ENCODE data around the gene PIK3AP1. TPM values are rescaled to one million over a fixed set of nuclear protein-coding genes. Genes with fewer than 3 reads are reported as not detected.

PIK3AP1 gene
- total RNA-seq, 1 donor from 2014 or later: 6.7 TPM

DNA sequence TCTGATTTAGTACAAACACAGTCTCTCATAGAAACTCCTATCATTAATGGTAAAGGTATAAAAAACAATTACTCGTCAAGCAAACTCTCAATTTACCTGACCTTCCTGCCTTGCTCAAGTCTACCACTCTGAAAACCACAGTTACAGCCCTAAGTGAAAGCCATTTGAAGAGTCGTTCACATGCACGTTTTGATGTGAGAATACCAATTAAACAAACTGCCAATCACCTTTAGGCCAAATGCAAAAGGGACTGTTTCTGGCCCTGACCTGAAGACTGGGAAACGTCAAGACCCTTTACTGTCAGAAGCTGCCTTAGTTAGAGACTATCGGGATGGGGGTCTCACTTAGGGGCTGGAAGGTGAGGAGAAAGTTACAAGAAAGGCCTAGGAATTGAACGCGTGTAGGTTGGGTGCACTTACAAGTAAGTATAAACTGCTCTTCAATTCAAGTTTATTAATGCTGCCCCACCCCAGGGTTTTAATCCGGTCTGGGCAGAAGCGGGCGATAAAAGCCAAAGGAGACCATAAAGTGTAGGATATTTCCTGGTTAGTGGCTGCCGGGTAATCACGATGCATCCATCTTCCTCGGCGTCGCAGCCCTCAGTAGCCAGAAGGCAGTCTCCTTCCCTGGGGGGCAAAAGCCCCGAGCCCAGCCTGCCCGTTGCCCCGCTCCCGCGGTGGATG lies 134.4 kb downstream of the PIK3AP1 start:
- peaks cover 50% of the 10 kb centered on the region for H4K20me1 ChIP-seq (ENCODE audit: insufficient read depth, low read length)
- peak overlapping the region; percentile 94 for H3K9ac ChIP-seq (ENCODE audit: low read length)
- H3K27ac ChIP-seq (ENCODE audit: low read depth, low read length): peak overlapping the region; percentile 94
- peak overlapping the region; percentile 94 for H3K4me3 ChIP-seq (ENCODE audit: insufficient read depth, low read depth, low read length)
- no peaks in the 10 kb centered on the region for H3K36me3 ChIP-seq (ENCODE audit: insufficient read depth, low read length)
- Mint-ChIP-seq H3K4me1 (ENCODE audit: low read depth, unreplicated experiment) (peaks cover 16% of the 10 kb centered on the region), H3K27me3 (ENCODE audit: low read depth, unreplicated experiment) (no peaks in the 10 kb centered on the region), H3K9me3 (ENCODE audit: unreplicated experiment) (no peaks in the 10 kb centered on the region), H3K4me3 (ENCODE audit: unreplicated experiment) (peak overlapping the region; percentile 92), H3K36me3 (ENCODE audit: low read depth, unreplicated experiment) (no peaks in the 10 kb centered on the region), H3K27ac (ENCODE audit: unreplicated experiment) (peak overlapping the region; percentile 87)
- H3K4me1 ChIP-seq (ENCODE audit: insufficient read depth, low read length): peaks cover 21% of the 10 kb centered on the region
- TF ChIP-seq, protein P1, sequence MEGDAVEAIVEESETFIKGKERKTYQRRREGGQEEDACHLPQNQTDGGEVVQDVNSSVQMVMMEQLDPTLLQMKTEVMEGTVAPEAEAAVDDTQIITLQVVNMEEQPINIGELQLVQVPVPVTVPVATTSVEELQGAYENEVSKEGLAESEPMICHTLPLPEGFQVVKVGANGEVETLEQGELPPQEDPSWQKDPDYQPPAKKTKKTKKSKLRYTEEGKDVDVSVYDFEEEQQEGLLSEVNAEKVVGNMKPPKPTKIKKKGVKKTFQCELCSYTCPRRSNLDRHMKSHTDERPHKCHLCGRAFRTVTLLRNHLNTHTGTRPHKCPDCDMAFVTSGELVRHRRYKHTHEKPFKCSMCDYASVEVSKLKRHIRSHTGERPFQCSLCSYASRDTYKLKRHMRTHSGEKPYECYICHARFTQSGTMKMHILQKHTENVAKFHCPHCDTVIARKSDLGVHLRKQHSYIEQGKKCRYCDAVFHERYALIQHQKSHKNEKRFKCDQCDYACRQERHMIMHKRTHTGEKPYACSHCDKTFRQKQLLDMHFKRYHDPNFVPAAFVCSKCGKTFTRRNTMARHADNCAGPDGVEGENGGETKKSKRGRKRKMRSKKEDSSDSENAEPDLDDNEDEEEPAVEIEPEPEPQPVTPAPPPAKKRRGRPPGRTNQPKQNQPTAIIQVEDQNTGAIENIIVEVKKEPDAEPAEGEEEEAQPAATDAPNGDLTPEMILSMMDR (IDR thresholded peaks at IDR 0.05; ENCODE audit: insufficient read depth, low read depth, low read length): no peak
- TF ChIP-seq EZH2 (IDR thresholded peaks at IDR 0.05; ENCODE audit: insufficient read depth, low read length): no peak
- no peaks in the 10 kb centered on the region for H3K9me3 ChIP-seq (ENCODE audit: insufficient read depth, low read depth, low read length)
- DNase-seq (ENCODE audit: low read depth) (peak; percentile 12), FAIRE-seq (peak; percentile 47)
- peak overlapping the region; percentile 51 for H2AFZ ChIP-seq (ENCODE audit: low read depth, low read length)
- peak overlapping the region; percentile 98 for H3K4me2 ChIP-seq (ENCODE audit: low read length)
- peaks cover 59% of the 10 kb centered on the region for H3K79me2 ChIP-seq (ENCODE audit: insufficient read depth, low read length)
- H3K27me3 ChIP-seq (ENCODE audit: insufficient read depth, low read length): no peaks in the 10 kb centered on the region

DNA sequence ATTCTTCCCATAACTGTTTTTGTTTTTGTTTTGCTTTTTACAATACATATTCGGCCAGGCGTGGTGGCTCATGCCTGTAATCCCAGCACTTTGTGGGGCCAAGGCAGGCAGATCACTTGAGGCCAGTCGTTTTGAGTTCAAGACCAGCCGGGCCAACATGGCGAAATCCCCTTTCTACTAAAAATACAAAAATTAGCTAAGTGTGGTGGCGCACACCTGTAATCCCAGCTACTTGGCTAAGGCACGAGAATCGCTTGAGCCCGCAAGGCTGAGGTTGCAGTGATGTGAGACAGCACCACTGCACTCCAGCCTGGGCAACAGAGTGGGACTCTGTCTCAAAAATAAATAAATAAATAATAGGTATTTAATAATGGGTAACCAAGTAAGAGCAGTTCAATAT lies 135.8 kb downstream of the PIK3AP1 start:
- no peak overlapping the region for H3K9ac ChIP-seq (ENCODE audit: low read length)
- H3K36me3 ChIP-seq (ENCODE audit: insufficient read depth, low read length): no peaks in the 10 kb centered on the region
- DNase-seq (ENCODE audit: low read depth) (no peak), FAIRE-seq (no peak)
- peak overlapping the region; percentile 98 for H3K4me2 ChIP-seq (ENCODE audit: low read length)
- H3K4me3 ChIP-seq (ENCODE audit: insufficient read depth, low read depth, low read length): no peak overlapping the region
- no peak overlapping the region for H3K27ac ChIP-seq (ENCODE audit: low read depth, low read length)
- Mint-ChIP-seq H3K27ac (ENCODE audit: unreplicated experiment) (peak overlapping the region; percentile 53), H3K4me1 (ENCODE audit: low read depth, unreplicated experiment) (peaks cover 25% of the 10 kb centered on the region), H3K36me3 (ENCODE audit: low read depth, unreplicated experiment) (no peaks in the 10 kb centered on the region), H3K4me3 (ENCODE audit: unreplicated experiment) (peak overlapping the region; percentile 92), H3K27me3 (ENCODE audit: low read depth, unreplicated experiment) (no peaks in the 10 kb centered on the region), H3K9me3 (ENCODE audit: unreplicated experiment) (no peaks in the 10 kb centered on the region)
- H2AFZ ChIP-seq (ENCODE audit: low read depth, low read length): no peak overlapping the region
- peaks cover 64% of the 10 kb centered on the region for H4K20me1 ChIP-seq (ENCODE audit: insufficient read depth, low read length)
- no peaks in the 10 kb centered on the region for H3K27me3 ChIP-seq (ENCODE audit: insufficient read depth, low read length)
- peaks cover 25% of the 10 kb centered on the region for H3K4me1 ChIP-seq (ENCODE audit: insufficient read depth, low read length)
- TF ChIP-seq EZH2 (IDR thresholded peaks at IDR 0.05; ENCODE audit: insufficient read depth, low read length): no peak
- TF ChIP-seq, protein P1 (IDR thresholded peaks at IDR 0.05; ENCODE audit: insufficient read depth, low read depth, low read length): no peak
- H3K9me3 ChIP-seq (ENCODE audit: insufficient read depth, low read depth, low read length): no peaks in the 10 kb centered on the region
- H3K79me2 ChIP-seq (ENCODE audit: insufficient read depth, low read length): peaks cover 73% of the 10 kb centered on the region

DNA sequence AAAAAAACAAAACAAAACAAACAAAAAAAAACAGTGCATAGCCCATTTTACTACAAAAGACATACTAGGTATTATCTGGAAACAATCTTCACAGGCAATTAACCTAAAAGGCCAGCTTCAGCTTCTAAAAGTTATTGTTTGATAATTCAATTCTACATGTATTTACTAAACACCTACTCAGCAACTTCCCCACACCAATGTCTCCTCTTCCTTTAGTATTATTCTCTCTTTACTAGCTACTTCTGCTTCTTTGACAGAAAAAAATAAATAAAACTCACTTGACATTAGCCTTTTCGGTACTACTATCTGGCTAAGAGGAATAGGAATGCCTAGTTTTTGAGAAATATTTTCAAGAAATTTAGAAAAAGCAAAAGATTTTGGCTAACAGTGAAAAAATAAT lies 136.3 kb downstream of the PIK3AP1 start:
- H3K27ac Mint-ChIP-seq (ENCODE audit: unreplicated experiment): no peak overlapping the region
- no peak overlapping the region for H3K4me3 ChIP-seq (ENCODE audit: insufficient read depth, low read depth, low read length)
- H4K20me1 ChIP-seq (ENCODE audit: insufficient read depth, low read length): peaks cover 67% of the 10 kb centered on the region
- peaks cover 77% of the 10 kb centered on the region for H3K79me2 ChIP-seq (ENCODE audit: insufficient read depth, low read length)
- no peaks in the 10 kb centered on the region for H3K9me3 Mint-ChIP-seq (ENCODE audit: unreplicated experiment)
- H3K36me3 ChIP-seq (ENCODE audit: insufficient read depth, low read length): no peaks in the 10 kb centered on the region
- no peak for TF ChIP-seq EZH2 (IDR thresholded peaks at IDR 0.05; ENCODE audit: insufficient read depth, low read length)
- TF ChIP-seq, protein P1 (IDR thresholded peaks at IDR 0.05; ENCODE audit: insufficient read depth, low read depth, low read length): no peak
- peaks cover 28% of the 10 kb centered on the region for H3K4me1 Mint-ChIP-seq (ENCODE audit: low read depth, unreplicated experiment)
- no peak for DNase-seq (ENCODE audit: low read depth)
- FAIRE-seq: no peak
- no peaks in the 10 kb centered on the region for H3K9me3 ChIP-seq (ENCODE audit: insufficient read depth, low read depth, low read length)
- no peak overlapping the region for H3K27ac ChIP-seq (ENCODE audit: low read depth, low read length)
- peak overlapping the region; percentile 98 for H3K4me2 ChIP-seq (ENCODE audit: low read length)
- H3K4me1 ChIP-seq (ENCODE audit: insufficient read depth, low read length): peaks cover 22% of the 10 kb centered on the region
- H3K36me3 Mint-ChIP-seq (ENCODE audit: low read depth, unreplicated experiment): no peaks in the 10 kb centered on the region
- H3K4me3 Mint-ChIP-seq (ENCODE audit: unreplicated experiment): peak overlapping the region; percentile 92
- no peaks in the 10 kb centered on the region for H3K27me3 ChIP-seq (ENCODE audit: insufficient read depth, low read length)
- H2AFZ ChIP-seq (ENCODE audit: low read depth, low read length): no peak overlapping the region
- no peaks in the 10 kb centered on the region for H3K27me3 Mint-ChIP-seq (ENCODE audit: low read depth, unreplicated experiment)
- H3K9ac ChIP-seq (ENCODE audit: low read length): no peak overlapping the region

Data from astrocyte (in vitro differentiated cells and primary cell).